RWPE2 (cell line): ENCODE measurements around the gene CBX5.
"Not testable (repeated sequence)": the region's sequence is repeated elsewhere in the genome, so short reads cannot be mapped to it uniquely, and the experiment has no call there.

ENCODE experiments used
- ATAC-seq: fragments of 200-7000 bp; cut with Tn5 transposase; 3 replicates; pipeline ENCODE4 v1.9.1; 2021; ENCODE audit warnings: low read depth
- DNase-seq: peaks from one replicate; pipeline ENCODE4 v3.0.0-alpha.2; 2020; ENCODE audit warnings: low spot score
- H3K27ac ChIP-seq: fragments of 450-650 bp; 2 replicates; pipeline ENCODE4 v1.5.1; 2017; ENCODE audit warnings: mild to moderate bottlenecking; ENCODE audit not compliant: poor library complexity, severe bottlenecking
- H3K27me3 ChIP-seq: fragments of 250-450 bp; sonication (Bioruptor Pico); 2 replicates; pipeline ENCODE4 v1.5.1; 2021; ENCODE audit warnings: mild to moderate bottlenecking, moderate library complexity; ENCODE audit not compliant: insufficient read depth, poor library complexity, severe bottlenecking
- H3K36me3 ChIP-seq: fragments of 250-450 bp; sonication (Bioruptor Pico); 2 replicates; pipeline ENCODE4 v1.5.1; 2020; ENCODE audit warnings: low read depth, mild to moderate bottlenecking, moderate library complexity
- H3K4me1 ChIP-seq: fragments of 250-450 bp; sonication (Bioruptor Pico); 2 replicates; pipeline ENCODE4 v1.5.1; 2021; ENCODE audit warnings: mild to moderate bottlenecking, moderate library complexity; ENCODE audit not compliant: insufficient read depth, poor library complexity, severe bottlenecking
- H3K4me3 ChIP-seq: fragments of 250-450 bp; sonication (Bioruptor Pico); 2 replicates; pipeline ENCODE4 v1.5.1; 2021; ENCODE audit warnings: mild to moderate bottlenecking, moderate library complexity; ENCODE audit not compliant: severe bottlenecking
- H3K9me3 ChIP-seq: fragments of 250-450 bp; sonication (Bioruptor Pico); 2 replicates; pipeline ENCODE4 v1.5.1; 2021; ENCODE audit warnings: mild to moderate bottlenecking, moderate library complexity; ENCODE audit not compliant: severe bottlenecking
- TF ChIP-seq, protein P1 (sequence below): fragments of 450-650 bp; IDR thresholded peaks from one replicate; pipeline ENCODE4 v1.5.1; 2017; ENCODE audit warnings: mild to moderate bottlenecking, moderate library complexity; ENCODE audit not compliant: poor library complexity, severe bottlenecking

Gene CBX5

DNA sequence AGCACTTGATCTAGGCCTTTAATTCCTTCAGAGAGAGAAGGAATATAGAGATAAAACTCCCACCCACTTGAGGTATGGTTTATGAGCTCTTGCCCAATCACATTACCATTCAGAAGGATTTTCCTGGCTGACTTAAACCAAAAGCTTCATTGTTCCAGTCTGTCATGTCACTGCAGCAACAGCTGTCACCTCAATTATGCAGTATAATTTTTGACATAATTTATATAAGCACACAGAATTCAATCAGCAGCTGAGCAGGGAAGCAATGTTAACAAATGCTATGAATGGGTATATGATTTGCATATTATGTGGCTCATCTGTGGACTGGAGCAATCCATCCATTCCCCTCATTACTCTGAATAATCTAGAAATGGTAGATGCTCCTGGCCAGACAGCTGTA is 40.3 kb downstream of the CBX5 start:
- Histone ChIP-seq H3K27ac (no peak overlapping the region), H3K36me3 (peaks cover 76% of the 10 kb centered on the region)

DNA sequence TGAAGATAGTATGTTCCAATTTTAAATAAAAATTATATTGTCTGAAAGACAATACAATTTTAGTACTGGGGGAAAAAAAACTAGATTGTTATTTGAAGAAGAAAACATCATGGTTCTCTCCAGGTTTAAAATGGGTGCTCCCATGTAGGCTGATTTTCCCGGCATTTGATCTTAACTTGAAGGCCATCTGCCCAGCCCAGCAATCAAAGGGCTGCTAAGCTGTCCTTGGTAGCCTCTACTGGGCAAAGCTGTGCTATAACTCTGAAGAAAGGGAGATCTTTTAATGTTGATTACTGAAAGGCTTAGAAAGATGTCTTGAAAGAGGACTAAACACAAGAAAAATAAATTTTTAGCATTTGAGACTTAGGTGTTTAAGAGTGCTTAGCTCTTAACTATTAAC is 41.4 kb downstream of the CBX5 start:
- H3K4me1 ChIP-seq, result peaks cover 5% of the 10 kb centered on the region
- H3K27me3 ChIP-seq, result no peaks in the 10 kb centered on the region
- H3K36me3 ChIP-seq, result peaks cover 65% of the 10 kb centered on the region
- no peak overlapping the region for H3K4me3 ChIP-seq
- ATAC-seq, result no peak
- no peak overlapping the region for H3K27ac ChIP-seq
- no peak for DNase-seq
- TF ChIP-seq, protein P1, sequence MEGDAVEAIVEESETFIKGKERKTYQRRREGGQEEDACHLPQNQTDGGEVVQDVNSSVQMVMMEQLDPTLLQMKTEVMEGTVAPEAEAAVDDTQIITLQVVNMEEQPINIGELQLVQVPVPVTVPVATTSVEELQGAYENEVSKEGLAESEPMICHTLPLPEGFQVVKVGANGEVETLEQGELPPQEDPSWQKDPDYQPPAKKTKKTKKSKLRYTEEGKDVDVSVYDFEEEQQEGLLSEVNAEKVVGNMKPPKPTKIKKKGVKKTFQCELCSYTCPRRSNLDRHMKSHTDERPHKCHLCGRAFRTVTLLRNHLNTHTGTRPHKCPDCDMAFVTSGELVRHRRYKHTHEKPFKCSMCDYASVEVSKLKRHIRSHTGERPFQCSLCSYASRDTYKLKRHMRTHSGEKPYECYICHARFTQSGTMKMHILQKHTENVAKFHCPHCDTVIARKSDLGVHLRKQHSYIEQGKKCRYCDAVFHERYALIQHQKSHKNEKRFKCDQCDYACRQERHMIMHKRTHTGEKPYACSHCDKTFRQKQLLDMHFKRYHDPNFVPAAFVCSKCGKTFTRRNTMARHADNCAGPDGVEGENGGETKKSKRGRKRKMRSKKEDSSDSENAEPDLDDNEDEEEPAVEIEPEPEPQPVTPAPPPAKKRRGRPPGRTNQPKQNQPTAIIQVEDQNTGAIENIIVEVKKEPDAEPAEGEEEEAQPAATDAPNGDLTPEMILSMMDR, result no peak
- H3K9me3 ChIP-seq, result no peaks in the 10 kb centered on the region

More for the DNA sequence above, 40.3 kb downstream of the CBX5 start:
- no peaks in the 10 kb centered on the region for H3K9me3 ChIP-seq
- DNase-seq (no peak), ATAC-seq (no peak)
- H3K27me3 ChIP-seq, result no peaks in the 10 kb centered on the region
- TF ChIP-seq, protein P1, result no peak
- no peak overlapping the region for H3K4me3 ChIP-seq
- peaks cover 5% of the 10 kb centered on the region for H3K4me1 ChIP-seq

DNA sequence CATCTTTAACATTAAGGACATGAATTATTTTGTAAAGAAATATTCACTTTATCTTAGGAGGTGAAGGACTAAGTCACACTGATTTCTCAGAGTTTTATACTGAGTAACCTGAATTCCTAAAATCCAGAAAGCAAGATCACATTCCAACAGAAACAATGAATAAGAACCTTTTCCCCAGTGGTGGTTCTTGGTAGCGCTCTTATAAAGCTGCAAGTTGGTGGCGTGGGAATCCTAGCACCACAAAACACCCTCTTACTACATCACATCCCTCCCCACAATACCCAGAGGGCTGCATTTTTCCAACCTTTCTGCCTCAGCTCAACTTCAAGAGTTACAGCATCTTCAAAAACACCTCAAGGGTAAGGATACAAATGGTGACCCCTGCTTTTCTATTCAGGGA is 47.1 kb downstream of the CBX5 start:
- no peak overlapping the region for H3K27ac ChIP-seq
- TF ChIP-seq, protein P1, result no peak
- no peak for DNase-seq

DNA sequence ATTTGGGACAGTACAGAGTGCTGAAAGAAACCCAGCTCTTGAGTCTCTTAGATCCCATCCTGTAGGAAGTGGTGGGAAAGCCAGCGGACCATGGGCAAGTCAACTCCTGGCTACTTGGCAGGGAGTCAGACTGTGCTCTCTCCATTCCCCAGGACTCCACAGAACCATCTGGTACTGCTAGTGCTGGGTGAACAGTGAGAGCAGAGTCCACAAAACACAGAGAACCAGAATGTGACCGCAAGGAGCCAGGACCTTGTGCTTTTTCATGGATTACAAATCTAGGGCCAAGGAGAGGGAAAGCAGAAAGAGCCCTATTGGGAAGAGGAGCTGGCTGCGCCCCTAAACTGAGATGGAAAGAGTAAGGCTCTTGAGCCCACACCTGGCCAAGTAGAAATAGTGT is 48.7 kb downstream of the CBX5 start:
- not testable (repeated sequence) for H3K27ac ChIP-seq, H3K27me3 ChIP-seq, H3K4me3 ChIP-seq, H3K9me3 ChIP-seq, H3K4me1 ChIP-seq, ATAC-seq, DNase-seq
- peaks cover 12% of the 10 kb centered on the region for H3K36me3 ChIP-seq

More for the DNA sequence above, 47.1 kb downstream of the CBX5 start:
- no peak overlapping the region for H3K4me3 ChIP-seq
- peak; percentile 21; the same call in 1 of the 3 replicates for ATAC-seq
- no peaks in the 10 kb centered on the region for H3K9me3 ChIP-seq
- peaks cover 9% of the 10 kb centered on the region for H3K4me1 ChIP-seq
- H3K27me3 ChIP-seq, result no peaks in the 10 kb centered on the region
- peaks cover 26% of the 10 kb centered on the region for H3K36me3 ChIP-seq

DNA sequence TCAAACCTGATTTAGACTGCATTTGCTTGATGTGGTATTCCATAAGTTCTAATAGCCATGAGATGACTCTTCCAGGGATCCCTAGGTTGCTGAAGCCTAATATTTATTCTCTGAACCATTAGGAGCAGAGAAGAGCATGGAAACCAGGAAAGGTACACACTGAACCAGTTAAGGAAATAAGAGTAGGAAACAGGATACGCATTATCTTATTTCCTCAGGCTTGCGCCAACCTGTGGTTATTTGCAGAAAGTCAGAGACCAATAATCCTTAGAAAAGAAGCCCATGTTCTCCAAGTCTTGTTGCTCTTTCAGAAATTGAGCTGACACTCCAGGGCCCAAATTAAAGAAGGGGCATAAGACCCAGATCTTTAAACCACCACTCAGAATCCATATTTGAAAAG is 49.4 kb downstream of the CBX5 start:
- H3K27ac ChIP-seq, result peak overlapping the region; percentile 55
- H3K9me3 ChIP-seq, result no peaks in the 10 kb centered on the region
- H3K4me1 ChIP-seq, result peaks cover 9% of the 10 kb centered on the region
- peaks cover 5% of the 10 kb centered on the region; the same call in 1 of the 2 replicates for H3K36me3 ChIP-seq
- TF ChIP-seq, protein P1, result no peak
- ATAC-seq (no peak), DNase-seq (no peak)
- H3K27me3 ChIP-seq, result no peaks in the 10 kb centered on the region
- H3K4me3 ChIP-seq, result no peak overlapping the region
